PC-3 (cell line): ENCODE results near the gene SLC6A7.

Experiments used
- EZH2 ChIP-seq: fragments of 300-600 bp; sonication (generic); IDR thresholded peaks from one replicate; pipeline ENCODE4 v1.6.1; 2017; ENCODE audit warnings: antibody characterized with exemption, mild to moderate bottlenecking, low read length; ENCODE audit not compliant: unreplicated experiment
- TF ChIP-seq, protein P1 (sequence below): fragments of 300-600 bp; sonication (generic); conservative IDR thresholded peaks from 2 replicates; pipeline ENCODE4 v1.5.1; 2017; ENCODE audit warnings: antibody characterized with exemption, low read depth, mild to moderate bottlenecking, low read length

DNA sequence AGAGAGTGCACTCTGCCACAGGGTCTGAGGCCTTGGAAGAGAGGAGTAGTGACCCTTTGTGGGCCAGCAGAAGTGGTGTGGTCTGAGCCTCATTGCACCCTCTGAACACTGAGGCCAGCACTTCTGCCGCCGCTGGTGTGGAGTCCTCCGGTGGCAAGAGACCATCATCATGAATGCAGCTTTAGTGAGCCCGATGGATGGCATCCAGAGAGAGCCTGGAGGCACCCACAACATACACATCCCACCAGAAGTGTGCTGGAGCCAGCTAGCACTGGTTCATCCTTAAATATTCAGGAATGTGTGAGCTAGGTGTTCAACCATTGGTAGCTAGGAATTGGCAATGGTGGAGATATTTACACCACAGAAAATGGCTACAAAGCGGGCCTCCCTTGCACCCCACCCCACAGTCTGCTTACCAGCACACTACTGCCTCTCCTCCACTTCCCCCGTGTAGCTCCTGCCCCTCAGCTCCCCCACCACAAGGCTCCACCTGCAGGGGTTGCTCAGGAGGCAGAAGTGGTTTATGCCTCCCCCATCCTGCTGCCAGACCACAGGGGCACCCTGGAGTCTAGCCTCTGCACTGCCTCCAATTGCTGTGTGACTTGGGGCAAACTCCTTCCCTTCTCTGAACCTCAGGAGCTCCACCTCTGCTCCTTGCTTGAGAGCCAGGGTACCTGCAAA lies 16.4 kb downstream of the SLC6A7 start:
- TF ChIP-seq EZH2 = no peak
- TF ChIP-seq, protein P1, sequence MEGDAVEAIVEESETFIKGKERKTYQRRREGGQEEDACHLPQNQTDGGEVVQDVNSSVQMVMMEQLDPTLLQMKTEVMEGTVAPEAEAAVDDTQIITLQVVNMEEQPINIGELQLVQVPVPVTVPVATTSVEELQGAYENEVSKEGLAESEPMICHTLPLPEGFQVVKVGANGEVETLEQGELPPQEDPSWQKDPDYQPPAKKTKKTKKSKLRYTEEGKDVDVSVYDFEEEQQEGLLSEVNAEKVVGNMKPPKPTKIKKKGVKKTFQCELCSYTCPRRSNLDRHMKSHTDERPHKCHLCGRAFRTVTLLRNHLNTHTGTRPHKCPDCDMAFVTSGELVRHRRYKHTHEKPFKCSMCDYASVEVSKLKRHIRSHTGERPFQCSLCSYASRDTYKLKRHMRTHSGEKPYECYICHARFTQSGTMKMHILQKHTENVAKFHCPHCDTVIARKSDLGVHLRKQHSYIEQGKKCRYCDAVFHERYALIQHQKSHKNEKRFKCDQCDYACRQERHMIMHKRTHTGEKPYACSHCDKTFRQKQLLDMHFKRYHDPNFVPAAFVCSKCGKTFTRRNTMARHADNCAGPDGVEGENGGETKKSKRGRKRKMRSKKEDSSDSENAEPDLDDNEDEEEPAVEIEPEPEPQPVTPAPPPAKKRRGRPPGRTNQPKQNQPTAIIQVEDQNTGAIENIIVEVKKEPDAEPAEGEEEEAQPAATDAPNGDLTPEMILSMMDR = no peak
